Aortic smooth muscle cell (primary cell): Measurements from ENCODE around the gene SLC25A19. TPM values are rescaled to one million over a fixed set of nuclear protein-coding genes. Genes with fewer than 3 reads are reported as not detected.

Source experiments
- total RNA-seq: library from RNA; depleted of rRNA; stranded (reverse); fragments of >200 nt; gene quantifications from 2 replicates; pipeline ENCODE4 v1.2.3, GENCODE V29; 2014

The SLC25A19 gene
- 4.1 and 7.9 TPM in 2 replicates for total RNA-seq

GRCh38 chr17:75289115-75289831 lies at the start of gene SLC25A19:
Gene SLC25A19, minus strand, starts transcription at chr17:75289433. Its CDS starts 2,669 bp downstream, at chr17:75286764.

GRCh38 chr17:75270966-75271232 lies 18.3 kb downstream of the SLC25A19 start, which contains the start of gene MIF4GD:
Gene MIF4GD, minus strand, starts transcription at chr17:75271231. Its CDS starts 1,036 bp downstream, at chr17:75270195.

GRCh38 chr17:75261336-75262111 lies 27.7 kb downstream of the SLC25A19 start, which contains the start of the genes GGA3 and MRPS7:
Gene GGA3, minus strand, starts transcription at chr17:75261606. Its CDS starts 19 bp downstream, at chr17:75261587.
Gene MRPS7, plus strand, starts transcription at chr17:75261879. Its CDS starts 22 bp downstream, at chr17:75261901.

Other genes starting within 250 kb of the SLC25A19 start
- gene ATP5PD, start 242.5 kb downstream of the SLC25A19 start, total RNA-seq, result 371 and 373 TPM in 2 replicates
- gene KCTD2, start 242.2 kb downstream of the SLC25A19 start, total RNA-seq, result 15.0 and 15.9 TPM in 2 replicates
- 1.1 and 1.5 TPM in 2 replicates for gene SLC16A5, start 201.5 kb downstream of the SLC25A19 start, total RNA-seq
- 1.6 and 1.8 TPM in 2 replicates for gene ARMC7, start 179.5 kb downstream of the SLC25A19 start, total RNA-seq
- gene NT5C, start 157.7 kb downstream of the SLC25A19 start, total RNA-seq, result 33.4 and 44.3 TPM in 2 replicates
- gene JPT1, start 134.9 kb downstream of the SLC25A19 start, total RNA-seq, result 60.5 and 68.2 TPM in 2 replicates
- gene SUMO2, start 106.5 kb downstream of the SLC25A19 start, total RNA-seq, result 123 and 178 TPM in 2 replicates
- gene NUP85, start 83.8 kb downstream of the SLC25A19 start, total RNA-seq, result 21.5 and 28.4 TPM in 2 replicates
- 13.0 and 13.3 TPM in 2 replicates for gene GGA3, start 27.8 kb downstream of the SLC25A19 start, total RNA-seq
- 58.7 and 62.5 TPM in 2 replicates for gene MRPS7, start 27.6 kb downstream of the SLC25A19 start, total RNA-seq
- 11.6 and 11.9 TPM in 2 replicates for gene MIF4GD, start 18.2 kb downstream of the SLC25A19 start, total RNA-seq
- 74.9 and 81.5 TPM in 2 replicates for gene GRB2, start 116.2 kb upstream of the SLC25A19 start, total RNA-seq
- gene TMEM94, start 167.2 kb upstream of the SLC25A19 start, total RNA-seq, result 17.8 and 21.5 TPM in 2 replicates
- 5.4 and 7.8 TPM in 2 replicates for gene CASKIN2, start 226.1 kb upstream of the SLC25A19 start, total RNA-seq
- gene TSEN54, start 227.1 kb upstream of the SLC25A19 start, total RNA-seq, result 5.8 and 8.2 TPM in 2 replicates
- 0.40 and 0.44 TPM in 2 replicates for gene LLGL2, start 236.3 kb upstream of the SLC25A19 start, total RNA-seq